GM13977 (cell line): ENCODE data around the gene ZBTB5.

Experiments used
- DNase-seq: peaks from one replicate; pipeline ENCODE4 v3.0.0; 2012; ENCODE audit warnings: low spot score
- CTCF ChIP-seq: IDR thresholded peaks from 2 replicates; pipeline ENCODE4 v1.5.1; 2012; ENCODE audit warnings: mild to moderate bottlenecking, control low read depth; ENCODE audit not compliant: insufficient read depth; ENCODE audit errors: extremely low read depth, missing control alignments
- in situ Hi-C: fragments of 300-500 bp; cut with MboI; formaldehyde crosslinking; loops from one replicate; pipeline ENCODE4 v1.12.0; 2022; ENCODE audit warnings: low sequenced_read_pairs, low pct_unique_long_range_greater_than_20kb, mixed read lengths, inconsistent platforms; ENCODE audit not compliant: unreplicated experiment

ZBTB5 gene

GRCh38 chr9:37421914-37422288, 43.3 kb downstream of the ZBTB5 start:
- peak; percentile 53 for DNase-seq
- in situ Hi-C loops: no loop called here

GRCh38 chr9:37420271-37421215, 44.7 kb downstream of the ZBTB5 start:
- in situ Hi-C loops: no loop called here
- DNase-seq: no peak
- no peak for TF ChIP-seq CTCF

More at GRCh38 chr9:37421914-37422288, 43.3 kb downstream of the ZBTB5 start:
- no peak for TF ChIP-seq CTCF

DNA sequence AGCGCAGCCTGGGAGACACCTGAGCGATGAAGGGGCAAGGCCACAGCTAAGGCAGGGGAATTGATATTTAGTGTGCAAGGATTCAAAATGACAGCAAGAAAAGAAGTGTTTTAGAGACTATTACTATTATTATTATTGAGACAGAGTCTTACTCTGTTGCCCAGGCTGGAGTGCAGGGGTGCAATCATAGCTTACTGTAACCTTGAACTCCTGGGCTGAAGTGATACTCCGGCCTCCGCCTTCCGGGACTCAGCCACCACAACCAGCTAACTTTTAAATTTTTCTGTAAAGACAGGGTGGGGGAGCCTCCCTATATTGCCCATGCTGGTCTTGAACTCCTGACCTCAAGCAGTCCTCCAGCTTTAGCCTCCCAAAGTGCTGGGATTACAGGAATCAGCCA, 46.0 kb downstream of the ZBTB5 start:
- no peak for DNase-seq
- in situ Hi-C loops: no loop called here
- no peak for TF ChIP-seq CTCF

GRCh38 chr9:37417857-37418618, 47.2 kb downstream of the ZBTB5 start:
- in situ Hi-C loops: no loop called here
- no peak for TF ChIP-seq CTCF
- no peak for DNase-seq

- in situ Hi-C loops: no loop called here
- DNase-seq: no peak
- no peak for TF ChIP-seq CTCF
Measured at GRCh38 chr9:37417252-37417803, 47.9 kb downstream of the ZBTB5 start.

- TF ChIP-seq CTCF: peak; percentile 81
- in situ Hi-C loops: no loop called here
- DNase-seq: peak; percentile 69
Measured at GRCh38 chr9:37415011-37415719, 50.1 kb downstream of the ZBTB5 start.
